Skin of body (tissue), 2 donors: ENCODE data around the gene BARHL2. TPM values are rescaled to one million over a fixed set of nuclear protein-coding genes. Genes with fewer than 3 reads are reported as not detected.

Experiments used
- DNase-seq: peaks from one replicate; lab custom pipeline; 2025; lab: John Stamatoyannopoulos, UW
- total RNA-seq: library from RNA; depleted of rRNA; stranded (reverse); fragments of >200 nt; gene quantifications from one replicate; pipeline ENCODE4 v1.2.3, GENCODE V29; 2014

BARHL2 gene
- not detected for total RNA-seq

DNA sequence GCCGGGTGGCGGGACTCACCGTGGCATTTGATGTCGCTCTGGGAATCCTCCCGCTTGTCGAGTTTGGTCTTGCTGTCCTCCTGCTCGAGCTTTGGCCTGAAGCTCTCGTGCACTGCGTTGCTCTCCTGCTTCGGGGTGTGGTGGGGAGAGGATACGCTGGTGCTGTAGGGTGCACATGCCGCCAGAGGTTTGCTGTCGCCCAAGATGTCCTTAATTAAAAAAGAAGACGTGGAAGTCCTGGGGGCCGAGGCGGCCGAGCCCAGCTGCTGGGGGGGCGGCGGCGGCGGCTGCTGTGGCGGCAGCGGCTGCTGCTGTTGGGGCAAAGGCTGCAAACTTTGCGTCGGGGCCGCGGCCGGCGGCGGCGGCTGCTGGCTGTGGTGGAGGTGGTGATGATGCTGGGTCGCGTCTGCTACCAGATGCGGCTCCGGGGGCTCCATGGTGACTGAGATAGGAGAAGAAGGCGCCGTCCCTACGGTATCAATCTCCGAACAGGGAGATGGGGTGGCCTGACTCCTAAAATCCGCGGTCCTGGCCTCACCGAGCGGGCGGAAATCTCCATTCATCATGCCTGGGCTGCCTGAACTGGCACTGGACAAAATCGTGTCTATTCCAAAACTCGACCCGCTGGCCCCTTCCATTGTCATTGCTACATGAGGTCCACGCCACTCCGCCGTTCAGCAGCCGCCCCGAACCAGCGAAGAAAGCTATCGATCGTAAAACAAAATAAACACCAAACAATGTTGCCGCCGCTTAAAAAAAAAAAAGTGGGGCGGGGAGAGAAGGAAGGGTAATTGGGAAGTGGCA is at the start of gene BARHL2:
Gene BARHL2, minus strand, starts transcription at position 751 of the 804 bp plus-strand sequence. Its CDS starts 107 bp downstream, at position 644.
- DNase-seq, result no peak

DNA sequence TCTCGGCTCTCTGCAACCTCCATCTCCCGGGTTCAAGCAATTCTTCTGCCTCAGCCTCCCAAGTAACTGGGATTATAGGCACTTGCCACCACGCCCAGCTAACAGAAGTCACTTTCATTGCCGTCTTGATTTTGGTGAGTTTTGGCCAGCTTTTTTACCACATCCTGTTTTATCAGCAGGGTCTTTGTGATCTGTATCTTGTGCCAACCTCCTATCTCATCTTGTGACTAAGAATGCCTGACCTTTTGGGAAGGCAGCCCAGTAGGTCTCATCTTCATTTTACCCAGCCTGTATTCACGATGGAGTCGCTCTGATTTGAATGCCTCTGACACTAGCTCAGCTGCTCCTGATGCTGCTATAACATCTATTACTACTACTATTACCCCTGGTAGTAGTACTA is 46.8 kb upstream of the BARHL2 start:
- no peak for DNase-seq

DNA sequence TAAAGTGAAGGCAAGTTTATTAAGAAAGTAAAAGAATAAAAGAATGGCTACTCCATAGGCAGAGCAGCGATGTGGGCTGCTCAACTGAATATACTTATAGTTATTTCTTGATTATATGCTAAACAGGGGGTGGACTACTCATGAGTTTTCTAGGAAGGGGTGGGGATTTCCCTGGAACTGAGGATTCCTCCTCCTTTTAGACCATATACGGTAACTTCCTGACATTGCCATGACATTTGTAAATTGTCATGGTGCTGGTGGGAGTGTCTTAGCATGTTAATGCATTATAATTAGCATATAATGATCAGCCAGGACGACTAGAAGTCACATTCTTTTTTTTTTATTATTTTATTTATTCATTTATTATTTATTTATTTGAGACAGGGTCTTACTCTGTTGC is 46.4 kb upstream of the BARHL2 start:
- DNase-seq, result no peak

DNA sequence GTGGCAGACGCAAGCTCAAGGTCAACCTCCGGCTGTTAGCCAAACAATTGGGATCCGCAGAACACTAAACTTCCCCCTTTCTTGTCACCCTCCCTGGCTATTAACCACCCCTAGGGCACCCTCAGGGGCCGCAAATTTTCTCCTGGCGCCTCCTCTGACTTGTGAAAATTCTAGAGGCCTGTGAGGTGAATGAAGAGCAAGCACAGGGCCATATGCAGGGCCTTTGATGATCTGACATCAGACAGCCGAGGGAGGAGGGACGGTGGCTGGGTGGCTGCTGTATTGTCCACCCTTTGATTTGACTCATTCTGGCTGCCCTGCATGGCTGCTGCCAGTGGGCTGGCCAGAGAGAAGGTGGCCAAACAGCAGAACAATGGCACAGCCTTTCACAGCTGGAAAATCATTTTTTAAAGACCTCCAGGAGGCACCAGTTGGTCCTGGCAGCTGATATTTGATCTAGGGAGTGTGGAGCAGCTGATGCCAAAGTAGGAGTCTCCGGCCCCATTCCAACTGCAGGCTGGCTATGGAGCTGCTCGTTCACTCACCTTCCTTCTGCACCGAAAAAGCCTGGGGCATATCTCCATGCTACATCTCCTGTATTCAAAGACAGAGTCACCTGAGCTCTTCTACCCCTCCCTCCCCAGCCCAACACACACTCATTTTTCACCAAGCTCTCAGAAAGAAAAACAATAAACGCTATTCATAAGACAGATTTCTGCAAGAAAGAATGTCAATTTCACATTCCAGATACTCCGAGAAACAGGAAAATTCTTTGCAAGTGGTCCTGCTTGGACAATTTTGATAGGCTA is 44.9 kb upstream of the BARHL2 start:
- no peak for DNase-seq

DNA sequence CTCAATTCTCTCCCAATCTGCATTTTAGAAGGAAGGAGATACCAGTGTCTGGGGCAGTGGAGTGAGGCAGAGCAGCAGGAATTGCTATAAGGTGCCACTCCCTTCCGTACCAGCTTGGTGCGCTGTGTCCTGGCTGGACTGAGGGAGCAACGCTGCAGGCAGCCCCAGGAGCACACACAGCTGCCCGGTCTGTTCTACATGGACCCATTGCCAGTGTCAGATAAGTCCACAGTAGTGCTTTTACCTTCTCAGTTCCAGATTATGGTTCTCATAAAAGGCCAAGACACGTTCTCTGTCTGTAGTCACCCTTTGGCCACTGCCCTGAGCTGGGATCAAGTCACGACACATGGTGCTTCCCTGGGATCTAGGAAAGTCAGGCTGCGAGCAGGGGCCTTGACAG is 44.1 kb upstream of the BARHL2 start:
- DNase-seq, result no peak

DNA sequence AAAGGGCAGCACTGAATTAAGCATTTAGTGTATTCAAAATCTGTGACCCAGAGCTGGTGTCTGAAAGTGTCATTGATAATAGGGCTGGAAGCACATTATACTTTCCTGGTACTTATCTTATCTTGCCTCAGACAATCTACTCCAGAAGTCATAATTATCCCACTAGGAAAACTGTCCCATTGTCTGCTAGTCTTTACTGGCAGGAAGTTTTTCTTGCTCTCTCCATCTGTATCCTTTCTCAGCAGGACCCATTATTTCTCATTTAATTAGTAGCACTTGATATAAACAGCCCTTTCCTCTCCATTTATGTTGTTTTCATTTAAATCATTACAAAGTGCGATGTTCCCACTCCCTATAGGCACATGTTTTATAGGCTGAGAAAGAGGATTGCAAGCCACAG is 36.5 kb upstream of the BARHL2 start:
- no peak for DNase-seq

DNA sequence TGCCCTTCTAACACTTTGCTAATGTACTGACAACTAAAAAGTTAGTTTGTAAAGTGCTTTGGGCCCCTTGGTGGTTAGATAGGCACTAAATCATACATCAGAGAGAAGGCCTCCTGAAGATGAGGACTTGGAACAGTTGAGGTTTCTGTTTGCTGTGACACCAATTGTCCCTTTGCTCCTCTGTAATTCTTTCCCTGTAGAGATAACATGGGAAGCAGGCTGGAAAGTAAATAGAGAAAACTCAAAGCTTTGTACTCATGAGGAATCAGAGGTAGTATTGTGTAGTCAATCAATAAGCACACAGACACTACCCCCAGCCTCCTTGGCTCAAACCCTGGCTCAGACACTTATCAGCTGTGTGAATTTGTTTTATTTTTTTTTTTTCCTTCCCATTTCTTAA is 31.6 kb upstream of the BARHL2 start:
- no peak for DNase-seq

DNA sequence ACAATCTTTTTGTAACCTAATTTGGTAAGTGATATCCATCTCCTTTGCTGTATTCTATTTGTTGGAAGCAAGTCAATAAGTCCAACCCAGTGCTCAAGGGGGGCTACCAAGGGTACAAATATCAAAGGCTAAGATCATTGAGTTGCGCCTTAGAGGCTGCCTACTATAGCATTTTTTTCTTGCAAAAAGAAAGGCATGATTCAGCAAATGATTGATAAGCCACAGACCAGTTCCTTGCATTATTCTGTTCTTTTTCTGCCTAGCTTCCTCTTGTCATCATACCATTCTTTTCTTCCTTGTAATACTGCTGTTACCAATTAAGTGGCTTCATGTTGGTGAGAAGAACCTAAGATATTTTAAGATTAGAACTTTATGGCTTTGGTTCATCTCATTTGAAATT is 29.8 kb upstream of the BARHL2 start:
- no peak for DNase-seq

DNA sequence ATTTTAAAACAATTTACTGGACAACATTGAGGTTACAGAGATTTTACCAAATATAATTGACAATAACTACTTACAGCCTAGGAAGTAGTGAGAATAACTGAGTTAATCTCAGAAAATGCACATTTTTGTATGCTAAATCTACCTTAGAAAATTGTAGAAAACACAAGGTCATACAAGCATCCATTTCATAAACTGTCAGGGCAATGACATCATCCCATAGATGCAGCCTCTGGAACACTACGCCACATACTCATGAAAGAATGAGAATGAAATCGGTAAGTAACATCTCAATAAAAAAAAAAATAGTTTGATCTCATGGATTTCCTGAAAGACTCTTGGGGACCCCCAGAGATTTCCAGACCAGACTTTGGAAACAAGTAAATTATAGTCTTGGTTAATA is 28.9 kb upstream of the BARHL2 start:
- DNase-seq, result no peak

DNA sequence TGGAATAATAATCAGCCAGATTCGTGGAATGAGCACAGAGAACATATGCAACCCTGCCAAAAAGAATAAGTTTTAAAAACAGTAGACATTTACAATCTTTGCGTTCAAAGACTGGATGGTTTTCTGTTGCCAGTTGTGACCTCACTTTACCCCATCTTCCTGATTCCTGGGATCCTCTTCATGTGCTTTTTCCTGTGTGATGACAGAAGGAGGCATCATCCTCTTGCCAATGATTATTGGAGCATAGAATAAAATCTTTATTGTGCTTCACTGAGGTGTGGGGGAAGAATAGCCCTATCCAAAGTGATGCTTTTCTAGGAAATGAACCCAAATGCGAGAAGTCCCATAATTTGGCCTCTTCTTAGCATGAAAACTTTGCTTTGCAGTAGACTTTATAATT is 15.0 kb upstream of the BARHL2 start:
- DNase-seq, result no peak

DNA sequence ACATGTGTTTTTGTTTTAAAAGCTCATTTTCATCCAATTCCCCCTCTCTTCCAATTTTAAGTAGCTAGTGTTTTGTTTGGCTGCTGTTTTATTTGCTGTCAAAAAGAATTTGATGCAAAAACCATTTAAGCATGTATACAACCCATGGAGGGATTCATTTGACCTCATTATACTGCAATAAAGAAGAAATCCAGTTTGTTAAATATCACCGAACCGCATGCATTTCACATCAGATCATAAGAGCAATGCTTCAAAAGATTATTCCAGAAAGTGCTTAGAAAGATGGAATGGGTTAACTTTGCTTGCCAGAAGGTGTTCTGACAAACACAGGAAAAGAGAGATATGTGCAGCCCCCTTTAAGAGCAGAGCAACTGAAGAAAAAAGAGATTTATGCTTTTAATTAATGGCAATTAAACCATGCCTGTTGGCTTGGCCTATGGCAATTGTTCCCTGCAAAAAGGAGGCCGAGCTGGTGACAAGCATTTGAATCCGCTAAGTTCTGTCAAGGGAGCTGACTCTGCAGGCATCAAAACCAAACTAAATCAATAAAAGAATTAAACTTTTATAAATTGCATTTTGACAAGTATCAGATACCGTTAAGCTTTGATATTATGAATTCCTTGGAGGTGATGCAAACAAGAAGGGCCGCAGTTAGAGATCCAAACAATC is 14.4 kb upstream of the BARHL2 start:
- no peak for DNase-seq

DNA sequence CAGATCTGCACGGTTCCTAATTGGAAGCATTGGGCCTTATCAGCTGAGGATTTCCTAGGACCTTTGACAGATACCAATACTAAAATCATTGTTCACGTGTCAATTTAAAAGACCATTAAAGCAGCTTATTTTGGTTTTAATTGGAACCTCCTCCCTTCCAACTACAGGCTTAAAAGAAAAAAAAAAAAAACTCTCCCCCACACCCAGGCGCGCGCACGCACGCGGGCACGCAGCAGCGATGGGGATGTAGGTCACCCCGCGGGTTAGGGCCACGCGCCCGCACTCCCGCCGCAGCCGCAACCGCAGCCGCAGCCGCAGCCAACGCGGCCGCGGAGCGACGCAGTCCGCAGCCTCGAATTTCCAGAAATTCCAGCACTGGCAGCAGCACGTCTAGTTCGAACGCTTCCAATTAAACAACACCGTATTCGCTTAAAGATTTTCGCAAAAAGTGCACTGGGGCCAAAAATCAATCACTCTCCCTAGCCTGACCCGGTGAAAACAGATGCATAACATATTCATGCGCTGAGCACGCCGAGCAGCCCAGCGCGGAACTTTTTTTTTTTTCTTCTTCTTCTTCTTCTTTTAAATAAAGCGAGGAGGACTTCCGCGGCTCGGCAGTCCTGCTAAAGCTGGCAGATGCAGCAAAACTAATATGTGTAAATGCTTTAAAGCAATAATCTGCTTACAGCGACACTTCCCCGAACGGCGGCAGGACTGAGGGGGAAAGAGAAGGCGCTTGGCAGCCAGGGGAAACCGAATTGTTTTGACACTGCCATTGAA is 13.3 kb upstream of the BARHL2 start:
- no peak for DNase-seq

DNA sequence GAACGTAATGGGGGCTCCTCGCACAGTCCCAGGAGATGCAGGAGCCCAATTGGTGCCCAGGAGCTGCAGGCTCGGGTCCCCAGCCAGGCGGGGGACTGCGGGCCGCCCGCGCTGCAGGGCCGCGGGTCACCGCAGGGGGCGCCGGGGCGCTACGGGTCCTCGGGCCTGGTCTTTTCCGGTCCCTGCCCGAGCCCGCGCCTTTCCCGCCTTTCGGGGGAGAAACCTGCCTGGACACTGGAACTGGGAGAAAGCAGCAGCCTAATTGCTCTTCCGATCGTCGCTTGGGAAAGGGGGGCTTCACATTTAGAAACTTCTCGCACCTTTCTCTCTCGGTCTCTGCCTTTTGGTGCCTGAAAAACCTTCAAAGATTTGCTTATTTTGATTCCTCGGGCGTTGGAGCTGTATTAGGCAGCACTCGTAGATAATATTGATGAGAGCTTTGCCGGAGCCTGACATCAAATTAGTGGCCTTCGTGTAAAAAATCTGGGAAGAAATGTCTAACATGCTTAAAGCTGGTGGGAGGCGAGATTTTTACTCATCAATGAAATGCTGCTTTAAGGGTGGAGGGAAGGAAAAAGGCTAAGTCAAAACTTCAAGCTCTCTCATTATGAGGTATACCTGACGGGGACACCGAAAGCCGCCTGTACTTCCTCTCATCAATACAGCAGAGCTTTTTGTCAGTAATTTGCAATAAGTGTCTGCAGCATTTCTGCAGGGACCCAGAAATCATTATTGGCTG is 12.6 kb upstream of the BARHL2 start:
- no peak for DNase-seq

DNA sequence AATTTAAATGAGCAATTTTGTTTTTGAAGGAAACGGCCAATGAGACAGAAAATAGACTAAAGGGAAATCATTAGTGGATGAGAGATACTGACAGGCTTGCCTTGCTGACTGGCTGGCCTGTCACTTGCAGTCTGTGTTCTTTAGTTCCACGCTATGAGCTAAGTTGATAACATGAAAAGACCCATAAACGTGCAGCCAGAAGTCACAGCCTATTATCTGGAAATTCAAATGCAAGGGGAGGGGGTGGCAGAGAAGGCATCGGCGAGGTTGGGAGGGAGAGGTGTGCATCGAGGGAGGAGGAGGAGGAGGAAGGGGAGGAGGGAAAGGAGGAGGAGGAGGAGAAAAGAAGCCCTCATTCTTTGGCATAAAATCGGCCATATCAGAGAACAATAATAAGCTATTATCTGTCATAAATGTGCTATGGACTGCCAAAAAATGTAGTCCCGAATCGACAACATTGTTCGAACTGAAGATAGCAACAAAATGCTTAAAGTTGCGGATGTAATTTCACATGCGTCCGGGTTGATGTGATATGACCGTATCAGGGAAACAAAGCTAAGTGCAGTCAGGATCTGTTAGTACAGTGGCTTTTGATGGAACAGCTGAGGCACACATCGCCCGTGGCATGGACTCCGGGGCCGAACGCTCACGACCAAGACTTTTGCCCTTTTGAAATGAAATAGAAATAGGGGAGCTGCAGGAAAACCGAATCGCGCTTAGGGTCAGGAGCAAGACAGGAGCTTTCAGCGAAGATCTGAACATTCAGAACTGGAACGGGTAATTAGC is 11.6 kb upstream of the BARHL2 start:
- no peak for DNase-seq

DNA sequence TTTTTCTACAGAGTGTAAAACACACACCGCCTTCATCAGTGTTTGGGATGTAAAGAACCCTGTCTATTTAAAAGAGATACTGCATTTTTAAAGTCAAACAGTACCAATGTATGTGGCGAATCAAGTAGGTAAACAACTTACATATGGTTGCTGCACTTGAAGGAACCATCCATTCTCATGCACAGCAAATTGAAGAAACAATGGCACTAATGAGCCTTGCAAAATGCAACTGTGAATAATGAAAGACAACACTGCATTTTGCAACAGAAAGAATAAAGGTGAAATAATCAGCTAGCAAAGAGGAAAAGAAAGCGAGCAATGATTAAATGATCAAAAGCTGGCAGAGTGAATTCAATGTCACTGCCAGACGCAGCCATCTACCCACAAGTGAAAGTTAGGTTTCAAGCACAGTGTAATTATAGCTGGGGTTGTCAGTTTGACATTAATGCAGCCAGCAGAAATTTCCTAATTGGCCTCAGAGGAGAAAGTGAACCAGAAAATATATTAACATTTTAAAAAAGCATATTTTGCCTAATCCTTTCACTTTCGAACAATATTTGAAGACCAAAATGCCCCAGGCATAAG is 10.9 kb upstream of the BARHL2 start:
- DNase-seq, result no peak

DNA sequence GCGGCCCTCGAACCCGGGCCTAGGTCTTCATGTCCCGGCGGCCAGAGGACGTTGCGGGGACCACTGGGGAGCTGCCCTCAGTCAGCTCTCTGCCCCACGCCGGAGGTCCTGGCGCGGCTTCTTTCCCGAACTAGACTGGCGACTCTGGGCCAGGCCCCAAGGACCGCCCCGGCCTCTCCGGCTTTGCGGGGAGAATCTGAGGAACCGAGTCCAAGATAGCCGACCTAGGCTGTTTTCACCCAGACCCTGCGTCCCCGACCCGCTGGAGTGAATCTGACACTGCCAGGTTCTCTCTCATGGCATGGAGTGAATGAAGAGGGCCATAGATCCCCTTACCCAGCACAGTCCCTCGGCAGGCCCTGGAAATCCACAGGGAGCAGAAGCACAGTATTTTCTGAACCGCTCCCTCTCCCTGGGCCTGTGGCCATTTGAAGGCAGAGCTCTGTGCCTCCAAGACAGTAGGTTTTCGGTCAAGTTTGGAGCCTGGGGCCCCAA is 9.9 kb upstream of the BARHL2 start:
- no peak for DNase-seq

DNA sequence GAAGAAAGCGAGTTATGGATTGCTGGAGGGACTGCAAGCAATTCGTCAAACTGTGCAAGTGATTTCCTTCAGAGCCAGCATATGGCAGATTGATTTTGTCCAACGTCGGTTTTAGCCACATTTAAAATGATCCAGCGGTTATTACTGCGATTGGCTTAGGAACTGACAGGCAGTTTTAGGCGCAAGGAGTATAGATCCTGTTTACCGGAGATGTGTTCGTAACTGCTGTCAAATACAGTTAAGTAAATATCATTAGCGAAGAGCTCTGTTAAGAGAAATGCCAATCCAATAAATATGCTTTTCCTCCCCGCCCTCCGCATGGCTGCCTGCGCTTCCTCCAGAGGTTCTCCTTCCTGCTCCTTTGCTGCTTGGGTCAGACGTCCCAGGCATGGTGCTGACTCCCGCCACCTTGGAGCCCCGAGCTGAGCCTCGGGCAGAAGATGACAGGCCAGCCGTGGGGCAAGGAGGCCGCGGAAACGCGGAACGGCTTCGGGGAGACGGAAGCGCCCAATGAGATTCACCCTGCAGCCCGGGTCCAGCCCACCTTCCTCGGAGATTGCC is 9.4 kb upstream of the BARHL2 start:
- DNase-seq, result no peak

DNA sequence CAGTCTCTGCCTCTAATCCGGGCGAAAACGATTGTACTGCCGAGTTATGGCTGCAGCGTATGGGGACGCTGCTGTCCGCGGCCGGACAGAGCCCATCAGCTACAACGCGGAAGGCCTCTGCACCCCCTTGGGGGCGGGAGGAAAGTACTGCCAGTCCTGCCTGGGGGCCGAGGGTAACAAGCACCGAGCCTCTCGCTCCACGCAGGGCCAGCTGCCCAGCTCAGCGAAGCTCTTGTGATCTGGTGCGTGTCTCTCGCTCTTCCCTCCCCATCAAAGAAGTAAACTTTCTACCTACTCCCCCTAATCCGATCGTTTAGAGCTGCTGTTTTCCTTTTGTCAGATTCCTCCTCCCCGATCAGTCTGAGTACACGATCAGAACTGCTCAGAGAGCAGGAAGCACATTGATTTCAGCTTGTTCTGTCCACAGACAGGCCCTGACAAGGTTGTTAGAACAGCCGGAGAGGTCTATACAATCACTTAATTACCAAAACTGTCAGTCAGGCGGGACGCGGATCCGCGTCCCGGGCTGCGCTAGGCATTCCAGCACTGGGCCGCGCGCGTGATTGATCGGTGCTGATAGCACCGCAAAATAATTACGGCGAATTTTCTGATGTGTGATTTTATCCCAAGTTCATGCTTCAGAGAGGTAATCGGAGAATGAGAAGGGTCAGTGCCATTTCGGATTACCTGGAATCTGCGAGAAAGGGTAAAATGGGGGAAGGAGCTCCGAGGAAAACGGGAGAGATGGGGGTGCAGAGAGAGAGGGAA is 8.7 kb upstream of the BARHL2 start:
- no peak for DNase-seq
